Ovary (tissue), 3 donors: Measurements from ENCODE around the gene CARMIL1.

Source experiments
- EP300 ChIP-seq: sonication (generic); formaldehyde crosslinking; IDR thresholded peaks from one replicate; pipeline ENCODE4 v1.6.1; 2017; ENCODE audit warnings: antibody characterized with exemption
- TF ChIP-seq, protein P1 (sequence below), 3 donors: fragments of 450-650 bp in 2 of 3; fragments of 200-600 bp in 1 of 3; IDR thresholded peaks; one replicate each; pipeline versions ENCODE4 v1.5.1 to v1.8.0; 2016 to 2022; ENCODE audit warnings: antibody characterized with exemption in 3 of 3, mild to moderate bottlenecking in 1 of 3
- donor health status: DM: no; HTN: no; CAD: no.

DNA sequence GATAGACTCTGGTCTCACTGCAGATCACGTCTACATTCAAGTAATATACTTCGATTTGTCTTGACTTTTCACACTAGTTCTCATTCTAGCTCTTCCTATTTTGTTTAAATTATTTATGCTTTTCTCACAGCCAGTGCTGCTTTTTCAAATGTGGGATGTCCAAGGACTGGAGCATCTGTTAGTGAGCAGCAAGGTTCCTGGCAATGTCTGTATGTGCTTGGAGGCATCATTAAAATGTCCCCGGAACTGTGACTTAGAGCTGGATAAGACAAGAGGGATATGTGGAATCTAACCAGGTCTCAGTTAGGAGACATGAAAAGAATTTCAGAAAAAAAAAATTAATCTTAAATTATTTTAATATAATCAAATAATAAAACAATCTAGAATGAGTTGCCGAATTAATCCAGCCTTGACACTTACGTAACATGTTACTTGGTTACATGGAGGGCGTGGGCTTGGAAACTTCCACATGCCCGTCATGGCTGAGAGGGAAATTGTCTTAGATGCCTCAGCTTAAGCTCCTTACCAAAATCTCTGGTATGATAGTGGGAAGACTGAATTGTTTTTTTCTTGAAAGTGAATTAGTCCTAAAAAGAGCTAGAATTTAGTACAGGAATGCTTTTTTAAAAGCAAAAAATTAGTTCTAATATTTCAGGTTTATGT is 21.4 kb upstream of the CARMIL1 start:
- TF ChIP-seq, protein P1, sequence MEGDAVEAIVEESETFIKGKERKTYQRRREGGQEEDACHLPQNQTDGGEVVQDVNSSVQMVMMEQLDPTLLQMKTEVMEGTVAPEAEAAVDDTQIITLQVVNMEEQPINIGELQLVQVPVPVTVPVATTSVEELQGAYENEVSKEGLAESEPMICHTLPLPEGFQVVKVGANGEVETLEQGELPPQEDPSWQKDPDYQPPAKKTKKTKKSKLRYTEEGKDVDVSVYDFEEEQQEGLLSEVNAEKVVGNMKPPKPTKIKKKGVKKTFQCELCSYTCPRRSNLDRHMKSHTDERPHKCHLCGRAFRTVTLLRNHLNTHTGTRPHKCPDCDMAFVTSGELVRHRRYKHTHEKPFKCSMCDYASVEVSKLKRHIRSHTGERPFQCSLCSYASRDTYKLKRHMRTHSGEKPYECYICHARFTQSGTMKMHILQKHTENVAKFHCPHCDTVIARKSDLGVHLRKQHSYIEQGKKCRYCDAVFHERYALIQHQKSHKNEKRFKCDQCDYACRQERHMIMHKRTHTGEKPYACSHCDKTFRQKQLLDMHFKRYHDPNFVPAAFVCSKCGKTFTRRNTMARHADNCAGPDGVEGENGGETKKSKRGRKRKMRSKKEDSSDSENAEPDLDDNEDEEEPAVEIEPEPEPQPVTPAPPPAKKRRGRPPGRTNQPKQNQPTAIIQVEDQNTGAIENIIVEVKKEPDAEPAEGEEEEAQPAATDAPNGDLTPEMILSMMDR (IDR thresholded peaks at IDR 0.05): no peak
- TF ChIP-seq EP300: no peak
